A549 (cell line): Measurements from ENCODE around the gene ZNF497. TPM values are rescaled to one million over a fixed set of nuclear protein-coding genes. Genes with fewer than 3 reads are reported as not detected.

Experiments
- ATAC-seq, 2 experiments: fragments of 200-7000 bp in 1 of 2; fragments of >200 bp in 1 of 2; cut with Nextera tagmentation in 1 of 2; cut with Tn5 transposase in 1 of 2; 3 replicates each; pipeline versions ENCODE4 v1.8.0 to v1.9.1; 2018 to 2020; ENCODE audit warnings: mild to moderate bottlenecking in 1 of 2, moderate library complexity in 1 of 2
- CTCF ChIA-PET: fragments of 300-600 bp; sonication (Branson Sonifier 250); formaldehyde crosslinking; extraction: SDS; loops from one replicate; lab custom pipeline; 2021; ENCODE audit warnings: antibody characterized with exemption, inconsistent platforms; lab: Yijun Ruan, JAX
- POLR2A ChIA-PET: fragments of 350-600 bp; formaldehyde crosslinking; extraction: SDS; loops from one replicate; lab custom pipeline; 2021; ENCODE audit warnings: antibody characterized with exemption, inconsistent platforms; lab: Yijun Ruan, JAX
- DNase-seq, 2 experiments: peaks; one replicate each; pipeline versions ENCODE4 v3.0.0 to v3.0.0-alpha.2; 2011 to 2016; ENCODE audit warnings: low read depth in 1 of 2, low spot score in 1 of 2
- FAIRE-seq: peaks from 2 replicates; lab custom pipeline; 2011; peaks lifted over from hg19 to GRCh38; lab: Jason Lieb, UNC
- H3K27ac ChIP-seq, 2 experiments: fragments of >200 bp; sonication (Bioruptor Twin); formaldehyde crosslinking; 3 replicates each; pipeline ENCODE4 v1.5.1; 2016 to 2017
- H3K4me1 ChIP-seq: fragments of >200 bp; sonication (Bioruptor Twin); formaldehyde crosslinking; 3 replicates; pipeline ENCODE4 v1.6.1; 2016
- H3K4me2 ChIP-seq: fragments of >200 bp; sonication (Bioruptor Twin); formaldehyde crosslinking; 3 replicates; pipeline ENCODE4 v1.6.1; 2016
- H3K4me3 ChIP-seq: fragments of >200 bp; sonication (Bioruptor Twin); formaldehyde crosslinking; 3 replicates; pipeline ENCODE4 v1.5.1; 2016
- H3K9me3 ChIP-seq: fragments of >200 bp; sonication (Bioruptor Twin); formaldehyde crosslinking; 3 replicates; pipeline ENCODE4 v1.6.1; 2016
- BHLHE40 ChIP-seq: IDR thresholded peaks from 2 replicates; pipeline ENCODE4 v1.6.1; 2012; ENCODE audit warnings: low read depth, low read length, inconsistent platforms
- CHD4 ChIP-seq: fragments of 200-600 bp; sonication (generic); IDR thresholded peaks from 2 replicates; pipeline ENCODE4 v1.6.1; 2016; ENCODE audit warnings: antibody characterized with exemption, mild to moderate bottlenecking, borderline replicate concordance
- EHF ChIP-seq: fragments of 250-450 bp; sonication (Bioruptor Pico); IDR thresholded peaks from 2 replicates; pipeline ENCODE4 v1.5.0; 2020; ENCODE audit warnings: mild to moderate bottlenecking
- EHMT2 ChIP-seq: fragments of 200-600 bp; sonication (generic); IDR thresholded peaks from 2 replicates; pipeline ENCODE4 v1.6.1; 2016; ENCODE audit warnings: antibody characterized with exemption, low read depth, mild to moderate bottlenecking, moderate library complexity
- EP300 ChIP-seq, 2 experiments: fragments of >200 bp; sonication (Bioruptor Twin); formaldehyde crosslinking; IDR thresholded peaks; 2 replicates in 1 of 2; 3 replicates in 1 of 2; pipeline ENCODE4 v1.6.1; 2016 to 2017
- ESRRA ChIP-seq: fragments of 150-350 bp; IDR thresholded peaks from 2 replicates; pipeline ENCODE4 v1.6.1; 2014; ENCODE audit warnings: mild to moderate bottlenecking, low read length, borderline replicate concordance
- FOSB ChIP-seq: fragments of 250-450 bp; sonication (Bioruptor Pico); IDR thresholded peaks from 2 replicates; pipeline ENCODE4 v1.5.0; 2020; ENCODE audit warnings: mild to moderate bottlenecking, moderate library complexity
- FOXS1 ChIP-seq: fragments of 250-450 bp; sonication (Bioruptor Pico); IDR thresholded peaks from 2 replicates; pipeline ENCODE4 v1.5.0; 2020; ENCODE audit warnings: mild to moderate bottlenecking, moderate library complexity
- GATA3 ChIP-seq: IDR thresholded peaks from 2 replicates; pipeline ENCODE4 v1.6.1; 2012; ENCODE audit warnings: borderline replicate concordance
- HEYL ChIP-seq: fragments of 250-450 bp; sonication (Bioruptor Pico); IDR thresholded peaks from 2 replicates; pipeline ENCODE4 v1.8.0; 2021; ENCODE audit warnings: mild to moderate bottlenecking, moderate library complexity
- HOXB13 ChIP-seq: fragments of 250-450 bp; sonication (Bioruptor Pico); IDR thresholded peaks from 2 replicates; pipeline ENCODE4 v1.5.0; 2020; ENCODE audit warnings: low read depth, mild to moderate bottlenecking, moderate library complexity
- HOXB5 ChIP-seq: fragments of 250-450 bp; sonication (Bioruptor Pico); IDR thresholded peaks from 2 replicates; pipeline ENCODE4 v1.5.0; 2020; ENCODE audit warnings: mild to moderate bottlenecking, moderate library complexity
- JUNB ChIP-seq: fragments of >200 bp; sonication (Bioruptor Twin); formaldehyde crosslinking; IDR thresholded peaks from 2 replicates; pipeline ENCODE4 v1.6.1; 2016
- KDM5A ChIP-seq: fragments of 200-600 bp; sonication (generic); IDR thresholded peaks from 2 replicates; pipeline ENCODE4 v1.6.1; 2016; ENCODE audit warnings: antibody characterized with exemption, mild to moderate bottlenecking
- MAZ ChIP-seq: fragments of 150-350 bp; IDR thresholded peaks from 2 replicates; pipeline ENCODE4 v1.6.1; 2014; ENCODE audit warnings: antibody characterized with exemption, low read depth, low read length, borderline replicate concordance
- NFE2L2 ChIP-seq: fragments of 150-350 bp; conservative IDR thresholded peaks from 2 replicates; pipeline ENCODE4 v1.6.1; 2014; ENCODE audit warnings: low read length
- NPAS2 ChIP-seq: fragments of 250-450 bp; sonication (Bioruptor Pico); IDR thresholded peaks from 2 replicates; pipeline ENCODE4 v1.8.0; 2022; ENCODE audit warnings: mild to moderate bottlenecking, moderate library complexity, borderline replicate concordance
- PHF8 ChIP-seq: fragments of 200-600 bp; sonication (generic); IDR thresholded peaks from 2 replicates; pipeline ENCODE4 v1.6.1; 2016; ENCODE audit warnings: low read depth, mild to moderate bottlenecking, antibody characterized with exemption, moderate library complexity, borderline replicate concordance
- POLR2AphosphoS2 ChIP-seq: conservative IDR thresholded peaks from 2 replicates; pipeline ENCODE4 v1.6.1; 2012; ENCODE audit warnings: low read length, improper control_type of control experiment, inconsistent platforms
- RAD21 ChIP-seq, 2 experiments: fragments of >200 bp in 1 of 2; sonication (Bioruptor Twin) in 1 of 2; formaldehyde crosslinking in 1 of 2; IDR thresholded peaks in 1 of 2; conservative IDR thresholded peaks in 1 of 2; 2 replicates in 1 of 2; 3 replicates in 1 of 2; pipeline ENCODE4 v1.6.1; 2012 to 2018; ENCODE audit warnings: inconsistent platforms in 1 of 2
- RARB ChIP-seq: fragments of 250-450 bp; sonication (Bioruptor Pico); IDR thresholded peaks from 2 replicates; pipeline ENCODE4 v1.8.0; 2021; ENCODE audit warnings: mild to moderate bottlenecking, moderate library complexity
- RCOR1 ChIP-seq: fragments of 150-350 bp; IDR thresholded peaks from 2 replicates; pipeline ENCODE4 v1.6.1; 2014; ENCODE audit warnings: antibody characterized with exemption, low read length, low read depth
- SREBF2 ChIP-seq: fragments of 450-650 bp; IDR thresholded peaks from 2 replicates; pipeline ENCODE4 v1.6.1; 2014; ENCODE audit warnings: mild to moderate bottlenecking, moderate library complexity
- TFCP2L1 ChIP-seq: fragments of 250-450 bp; sonication (Bioruptor Pico); IDR thresholded peaks from 2 replicates; pipeline ENCODE4 v1.5.0; 2021; ENCODE audit warnings: mild to moderate bottlenecking
- TP53 ChIP-seq: fragments of 250-450 bp; sonication (Bioruptor Pico); IDR thresholded peaks from 2 replicates; pipeline ENCODE4 v1.5.0; 2021; ENCODE audit warnings: mild to moderate bottlenecking, moderate library complexity
- ZC3H11A ChIP-seq: fragments of 450-650 bp; IDR thresholded peaks from 2 replicates; pipeline ENCODE4 v1.6.1; 2014; ENCODE audit warnings: antibody characterized with exemption, mild to moderate bottlenecking
- ZFP36 ChIP-seq: fragments of 450-650 bp; IDR thresholded peaks from 2 replicates; pipeline ENCODE4 v1.6.1; 2014; ENCODE audit warnings: borderline replicate concordance; ENCODE audit not compliant: partially characterized antibody
- ZNF302 ChIP-seq: fragments of 250-450 bp; sonication (Bioruptor Pico); IDR thresholded peaks from 2 replicates; pipeline ENCODE4 v1.9.0; 2021; ENCODE audit warnings: inconsistent platforms, mild to moderate bottlenecking, moderate library complexity
- ZSCAN20 ChIP-seq: fragments of 250-450 bp; sonication (Bioruptor Pico); IDR thresholded peaks from 2 replicates; pipeline ENCODE4 v1.8.0; 2022; ENCODE audit warnings: mild to moderate bottlenecking, moderate library complexity
- WGBS: methylation state at CpG from one replicate; pipeline ENCODE4 v1.1.6; 2017; ENCODE audit errors: missing lambda C conversion rate; 5-methylcytosine and 5-hydroxymethylcytosine counted together
- polyA plus RNA-seq, 4 experiments: library from polyadenylated mRNA; depleted of rRNA in 3 of 4; stranded (reverse); fragments of >200 nt; fragmentation: RNase III in 1 of 4; extraction: RNeasy Plus Mini Kit Qiagen cat#74134 plus additional on column Dnase treatment in 1 of 4; gene quantifications; 2 replicates in 3 of 4; 3 replicates in 1 of 4; pipeline ENCODE4 v1.2.3, GENCODE V29; 2011 to 2017
- TF ChIP-seq, protein P1 (sequence below): fragments of >200 bp; sonication (Bioruptor Twin); formaldehyde crosslinking; IDR thresholded peaks from 3 replicates; pipeline ENCODE4 v1.5.1; 2016
- TF ChIP-seq, protein P2 (sequence below): fragments of 150-350 bp; IDR thresholded peaks from 2 replicates; pipeline ENCODE4 v1.6.1; 2014; ENCODE audit warnings: low read depth, mild to moderate bottlenecking, low read length
- TF ChIP-seq, protein P3 (sequence below): IDR thresholded peaks from 2 replicates; pipeline ENCODE4 v1.6.1; 2012
- TF ChIP-seq, protein P4 (sequence below): fragments of 450-650 bp; IDR thresholded peaks from 2 replicates; pipeline ENCODE4 v1.6.1; 2014; ENCODE audit warnings: antibody characterized with exemption

ZNF497 gene
- polyA plus RNA-seq, 2 of the 4 experiments (the other 2 are of a cell fraction): 1.1 to 2.0 TPM

DNA sequence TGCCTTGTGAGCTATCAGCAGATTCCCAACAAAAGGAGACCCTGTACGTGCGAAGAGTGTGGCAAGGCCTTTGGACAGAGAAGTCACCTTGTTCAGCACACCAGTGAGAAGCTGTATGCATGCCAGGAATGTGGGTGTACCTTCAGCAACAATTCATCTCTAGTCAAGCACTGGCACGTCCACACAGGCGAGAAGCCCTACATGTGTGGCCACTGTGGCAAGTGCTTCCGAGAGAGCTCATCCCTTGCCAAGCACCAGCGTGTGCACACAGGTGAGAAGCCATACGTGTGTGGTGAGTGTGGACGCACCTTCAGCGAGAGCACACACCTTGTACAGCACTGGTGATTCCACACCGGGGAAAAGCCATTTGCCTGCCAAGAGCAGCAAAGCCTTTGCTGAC lies 43.3 kb downstream of the ZNF497 start:
- Histone ChIP-seq H3K9me3 (peaks cover 40% of the 10 kb centered on the region), H3K4me2 (no peak overlapping the region), H3K4me3 (no peak overlapping the region), H3K4me1 (no peaks in the 10 kb centered on the region), H3K27ac (no peak overlapping the region)
- 93% methylated on average over 10 of the region's 10 CpGs for WGBS
- ChIA-PET POLR2A (no interaction called here), CTCF (interaction anchor here (0.9 to 1.2 kb wide), 4 partner anchors 8 to 59 kb away, joined by 3 to 4 read pairs (median 4); no protein-coding TSS in a partner anchor)
- FAIRE-seq (no peak), ATAC-seq (no peak), DNase-seq (no peak)
- TF ChIP-seq PHF8 (no peak), NFE2L2 (no peak), ZSCAN20 (CRISPR knock-in tag) (no peak), ESRRA (no peak), FOXS1 (no peak), KDM5A (no peak), EHF (CRISPR knock-in tag) (no peak), POLR2AphosphoS2 (no peak), SREBF2 (no peak), FOSB (no peak), GATA3 (no peak), CHD4 (no peak), HEYL (CRISPR knock-in tag) (no peak), HOXB5 (CRISPR knock-in tag) (no peak), TFCP2L1 (CRISPR knock-in tag) (no peak), RCOR1 (no peak)
- TF ChIP-seq, protein P1, sequence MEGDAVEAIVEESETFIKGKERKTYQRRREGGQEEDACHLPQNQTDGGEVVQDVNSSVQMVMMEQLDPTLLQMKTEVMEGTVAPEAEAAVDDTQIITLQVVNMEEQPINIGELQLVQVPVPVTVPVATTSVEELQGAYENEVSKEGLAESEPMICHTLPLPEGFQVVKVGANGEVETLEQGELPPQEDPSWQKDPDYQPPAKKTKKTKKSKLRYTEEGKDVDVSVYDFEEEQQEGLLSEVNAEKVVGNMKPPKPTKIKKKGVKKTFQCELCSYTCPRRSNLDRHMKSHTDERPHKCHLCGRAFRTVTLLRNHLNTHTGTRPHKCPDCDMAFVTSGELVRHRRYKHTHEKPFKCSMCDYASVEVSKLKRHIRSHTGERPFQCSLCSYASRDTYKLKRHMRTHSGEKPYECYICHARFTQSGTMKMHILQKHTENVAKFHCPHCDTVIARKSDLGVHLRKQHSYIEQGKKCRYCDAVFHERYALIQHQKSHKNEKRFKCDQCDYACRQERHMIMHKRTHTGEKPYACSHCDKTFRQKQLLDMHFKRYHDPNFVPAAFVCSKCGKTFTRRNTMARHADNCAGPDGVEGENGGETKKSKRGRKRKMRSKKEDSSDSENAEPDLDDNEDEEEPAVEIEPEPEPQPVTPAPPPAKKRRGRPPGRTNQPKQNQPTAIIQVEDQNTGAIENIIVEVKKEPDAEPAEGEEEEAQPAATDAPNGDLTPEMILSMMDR: no peak
- TF ChIP-seq, protein P2, sequence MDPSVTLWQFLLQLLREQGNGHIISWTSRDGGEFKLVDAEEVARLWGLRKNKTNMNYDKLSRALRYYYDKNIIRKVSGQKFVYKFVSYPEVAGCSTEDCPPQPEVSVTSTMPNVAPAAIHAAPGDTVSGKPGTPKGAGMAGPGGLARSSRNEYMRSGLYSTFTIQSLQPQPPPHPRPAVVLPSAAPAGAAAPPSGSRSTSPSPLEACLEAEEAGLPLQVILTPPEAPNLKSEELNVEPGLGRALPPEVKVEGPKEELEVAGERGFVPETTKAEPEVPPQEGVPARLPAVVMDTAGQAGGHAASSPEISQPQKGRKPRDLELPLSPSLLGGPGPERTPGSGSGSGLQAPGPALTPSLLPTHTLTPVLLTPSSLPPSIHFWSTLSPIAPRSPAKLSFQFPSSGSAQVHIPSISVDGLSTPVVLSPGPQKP: no peak
- TF ChIP-seq, protein P3, sequence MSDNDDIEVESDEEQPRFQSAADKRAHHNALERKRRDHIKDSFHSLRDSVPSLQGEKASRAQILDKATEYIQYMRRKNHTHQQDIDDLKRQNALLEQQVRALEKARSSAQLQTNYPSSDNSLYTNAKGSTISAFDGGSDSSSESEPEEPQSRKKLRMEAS: no peak
- TF ChIP-seq, protein P4, sequence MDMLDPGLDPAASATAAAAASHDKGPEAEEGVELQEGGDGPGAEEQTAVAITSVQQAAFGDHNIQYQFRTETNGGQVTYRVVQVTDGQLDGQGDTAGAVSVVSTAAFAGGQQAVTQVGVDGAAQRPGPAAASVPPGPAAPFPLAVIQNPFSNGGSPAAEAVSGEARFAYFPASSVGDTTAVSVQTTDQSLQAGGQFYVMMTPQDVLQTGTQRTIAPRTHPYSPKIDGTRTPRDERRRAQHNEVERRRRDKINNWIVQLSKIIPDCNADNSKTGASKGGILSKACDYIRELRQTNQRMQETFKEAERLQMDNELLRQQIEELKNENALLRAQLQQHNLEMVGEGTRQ: no peak

DNA sequence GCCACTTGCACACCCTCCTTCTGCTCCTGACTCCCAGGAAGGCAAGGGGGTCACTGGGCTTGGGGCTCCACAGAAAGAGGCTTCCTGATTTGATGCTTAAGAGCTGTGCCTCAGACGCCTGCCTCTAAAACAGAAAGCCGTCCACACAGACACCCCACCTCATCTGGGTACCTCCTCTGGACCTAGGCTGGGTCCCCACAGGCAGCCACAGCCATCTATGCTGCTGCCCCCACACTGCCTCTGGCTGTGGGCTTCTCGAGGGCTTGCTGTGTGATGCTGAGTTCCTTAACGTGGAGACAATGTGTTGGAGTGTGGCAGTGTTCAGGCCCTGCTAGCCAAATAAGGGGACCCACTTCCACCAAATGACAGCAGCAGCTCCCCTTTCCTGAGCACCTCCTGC lies 44.3 kb downstream of the ZNF497 start:
- ATAC-seq: no peak
- WGBS: 65% methylated on average over 4 of the region's 4 CpGs
- no peak overlapping the region for H3K27ac ChIP-seq
- no peak for FAIRE-seq
- ChIA-PET POLR2A (interaction anchor here (1.5 to 2.8 kb wide), 3 partner anchors 9 to 44 kb away, joined by 3 to 11 read pairs (median 10); partner anchors contain the start of genes ERVK3-1, ZNF497 and ZSCAN22), CTCF (interaction anchor here (1.2 kb wide), 1 partner anchor 12 kb away, joined by 4 read pairs; no protein-coding TSS in a partner anchor)
- no peak for DNase-seq
- no peak overlapping the region for H3K4me3 ChIP-seq
- TF ChIP-seq NPAS2 (CRISPR knock-in tag) (no peak), ZFP36 (no peak), EHMT2 (no peak), EP300 (IDR thresholded peaks at IDR 0.05) (no peak), RAD21 (conservative IDR thresholded peaks at IDR 0.05 in 1 of 2, IDR thresholded peaks at IDR 0.05 in 1 of 2) (no peak), RARB (CRISPR knock-in tag) (no peak), ZNF302 (CRISPR knock-in tag) (no peak), HOXB13 (CRISPR knock-in tag) (no peak), ZC3H11A (no peak), PHF8 (no peak), HEYL (CRISPR knock-in tag) (no peak), CHD4 (no peak), TFCP2L1 (CRISPR knock-in tag) (no peak), MAZ (no peak), TP53 (no peak), SREBF2 (no peak), FOXS1 (no peak), JUNB (no peak), BHLHE40 (no peak)
- H3K4me2 ChIP-seq: no peak overlapping the region
- H3K4me1 ChIP-seq: no peaks in the 10 kb centered on the region
- H3K9me3 ChIP-seq: peaks cover 46% of the 10 kb centered on the region
